Measurements from ENCODE around the gene FBXO21. TPM values are rescaled to one million over a fixed set of nuclear protein-coding genes. Genes with fewer than 3 reads are reported as not detected.

Gene FBXO21
- total and polyA plus RNA-seq, 2 of the 4 experiments (the other 2 are of a cell fraction) = 43.6 to 56.6 TPM

- WGBS, 2 experiments (ENCODE audit: extremely low coverage in 2 of 2, insufficient read length in 1 of 2) = 100% methylated on average over 1 of the region's 5 CpGs; no CpG with 5 or more reads in 1 of the 2 experiments
- no peak for TF ChIP-seq RCOR1 (IDR thresholded peaks at IDR 0.05; ENCODE audit: insufficient replicate concordance, low read length)
- TF ChIP-seq NFE2L2 (IDR thresholded peaks at IDR 0.05; ENCODE audit: low read depth, low read length) = no peak
- TF ChIP-seq CEBPB (IDR thresholded peaks at IDR 0.05; ENCODE audit: low read depth, low read length) = no peak
- TF ChIP-seq FOS (IDR thresholded peaks at IDR 0.05; ENCODE audit: low read depth, low read length) = no peak
- no peak for TF ChIP-seq CTCF (conservative IDR thresholded peaks at IDR 0.05; ENCODE audit: low read depth, low read length)
- no peak for TF ChIP-seq MAFK (IDR thresholded peaks at IDR 0.05; ENCODE audit: low read depth, low read length)
- no peak for TF ChIP-seq MXI1 (IDR thresholded peaks at IDR 0.05; ENCODE audit: borderline replicate concordance, low read depth, low read length)
- TF ChIP-seq RAD21 (IDR thresholded peaks at IDR 0.05; ENCODE audit: low read length) = no peak
- TF ChIP-seq ELK1 (IDR thresholded peaks at IDR 0.05; ENCODE audit: borderline replicate concordance, low read depth, low read length) = no peak
- no peak for TF ChIP-seq RFX5 (IDR thresholded peaks at IDR 0.05; ENCODE audit: low read depth, low read length)
- TF ChIP-seq BHLHE40 (IDR thresholded peaks at IDR 0.05; ENCODE audit: low read depth, low read length) = no peak
- no peak for TF ChIP-seq SMC3 (IDR thresholded peaks at IDR 0.05; ENCODE audit: low read depth, low read length)
- no peak overlapping the region for H4K91ac ChIP-seq (ENCODE audit: insufficient read depth, low read depth, low read length)
- no peak overlapping the region for H2AFZ ChIP-seq (replicated peaks; ENCODE audit: low read length, poor library complexity)
- H2AK5ac ChIP-seq (ENCODE audit: low read depth, low read length) = no peak overlapping the region
- no peaks in the 10 kb centered on the region for H3K4me1 ChIP-seq (ENCODE audit: control insufficient read depth, insufficient read depth, low read length)
- no peak overlapping the region for H3K27ac ChIP-seq (ENCODE audit: insufficient read depth, low read length)
- no peak overlapping the region for H4K8ac ChIP-seq (ENCODE audit: low read depth in 2 of 2, low read length in 2 of 2)
- no peak overlapping the region for H3K14ac ChIP-seq (replicated peaks; ENCODE audit: low read depth, low read length)
- no peaks in the 10 kb centered on the region for H3K9me1 ChIP-seq (ENCODE audit: insufficient read depth, low read length)
- ChIA-PET CTCF (interaction anchor here (0.7 kb wide), 1 partner anchor 42 kb away, joined by 3 read pairs; no protein-coding TSS in a partner anchor), POLR2A (ENCODE audit: unreplicated experiment) (no interaction called here)
- ATAC-seq (ENCODE audit: low read depth) = no peak
- no peaks in the 10 kb centered on the region for H3K79me1 ChIP-seq (ENCODE audit: low read depth in 1 of 2, low read length in 2 of 2)
- no peak overlapping the region for H3K18ac ChIP-seq (ENCODE audit: low read depth, low read length)
- H2BK120ac ChIP-seq (ENCODE audit: low read depth, low read length) = no peak overlapping the region
- H3K56ac ChIP-seq (ENCODE audit: extremely low read depth, insufficient read depth, low read length) = no peak overlapping the region
- no peak overlapping the region for H3K4ac ChIP-seq (ENCODE audit: low read depth, low read length)
- H3K9me3 ChIP-seq (ENCODE audit: control insufficient read depth, insufficient read depth, low read length) = no peaks in the 10 kb centered on the region
- BruUV-seq (replicated peaks) = no TSS peak
- H3K27me3 ChIP-seq (ENCODE audit: control insufficient read depth, insufficient read depth, low read length) = no peaks in the 10 kb centered on the region
- H2BK20ac ChIP-seq (ENCODE audit: low read depth, low read length) = no peak overlapping the region
- no peak overlapping the region for H2AK9ac ChIP-seq (replicated peaks; ENCODE audit: low read depth, low read length, poor library complexity)
- in situ Hi-C loops (cut with MboI; ENCODE audit: low sequenced_read_pairs) (no loop called here), intact Hi-C loops (cut with micrococcal nuclease) (no loop called here), dilution Hi-C loops (cut with HindIII; ENCODE audit: low sequenced_read_pairs, unreplicated experiment) (no loop called here)
- no peak overlapping the region for H2BK15ac ChIP-seq (ENCODE audit: low read depth, low read length)
- no peak overlapping the region for H3K9ac ChIP-seq (ENCODE audit: low read depth, low read length)
- no peak for DNase-seq
- H3K4me2 ChIP-seq (ENCODE audit: low read depth, low read length) = no peak overlapping the region
- no peak overlapping the region for H4K5ac ChIP-seq (ENCODE audit: low read depth, low read length)
- no peak overlapping the region for H3K23ac ChIP-seq (ENCODE audit: low read depth, low read length)
- no peak overlapping the region for H3K4me3 ChIP-seq (ENCODE audit: insufficient read depth, low read depth, low read length)
- H3K36me3 ChIP-seq (ENCODE audit: control insufficient read depth, insufficient read depth, low read length) = peaks cover 1% of the 10 kb centered on the region; the same call in 1 of the 2 replicates
- H2BK5ac ChIP-seq (ENCODE audit: low read depth, low read length, poor library complexity, severe bottlenecking) = no peak overlapping the region
- no peaks in the 10 kb centered on the region for H4K20me1 ChIP-seq (ENCODE audit: insufficient read depth, low read length)
Observed at GRCh38 chr12:117139025-117139717, 51.1 kb downstream of the FBXO21 start.
